ENCODE results near the gene ARHGAP27.
A peak's percentile ranks its signal among the peaks of the same experiment; 100 is the strongest.

Gene ARHGAP27

DNA sequence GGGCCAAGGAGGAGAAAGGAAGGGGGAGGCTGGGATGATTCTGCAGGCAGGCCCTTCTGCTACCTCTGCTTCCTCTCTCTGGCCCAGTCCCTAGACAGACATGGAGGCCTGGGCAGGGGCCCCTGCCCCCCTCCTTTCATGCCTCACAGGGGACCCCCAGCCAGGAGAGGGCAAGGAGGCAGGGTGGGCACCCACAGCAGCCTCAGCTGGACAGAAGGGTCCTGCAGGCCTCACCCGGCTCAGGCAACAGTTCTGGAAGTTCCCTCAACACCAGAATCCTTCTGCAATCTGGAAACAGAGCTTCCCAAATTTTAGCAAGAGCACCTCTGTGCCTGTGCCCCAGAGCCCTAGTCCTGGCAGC lies 8.7 kb downstream of the ARHGAP27 start:
- Mint-ChIP-seq H3K4me1 (peaks cover 40% of the 10 kb centered on the region), H3K9me3 (no peaks in the 10 kb centered on the region), H3K27me3 (ENCODE audit: low read depth, poor library complexity) (peaks cover 34% of the 10 kb centered on the region), H3K36me3 (ENCODE audit: low read depth) (no peaks in the 10 kb centered on the region), H3K27ac (no peak overlapping the region), H3K4me3 (peak overlapping the region; percentile 67)
- no peak for DNase-seq
- TF ChIP-seq, protein P1, sequence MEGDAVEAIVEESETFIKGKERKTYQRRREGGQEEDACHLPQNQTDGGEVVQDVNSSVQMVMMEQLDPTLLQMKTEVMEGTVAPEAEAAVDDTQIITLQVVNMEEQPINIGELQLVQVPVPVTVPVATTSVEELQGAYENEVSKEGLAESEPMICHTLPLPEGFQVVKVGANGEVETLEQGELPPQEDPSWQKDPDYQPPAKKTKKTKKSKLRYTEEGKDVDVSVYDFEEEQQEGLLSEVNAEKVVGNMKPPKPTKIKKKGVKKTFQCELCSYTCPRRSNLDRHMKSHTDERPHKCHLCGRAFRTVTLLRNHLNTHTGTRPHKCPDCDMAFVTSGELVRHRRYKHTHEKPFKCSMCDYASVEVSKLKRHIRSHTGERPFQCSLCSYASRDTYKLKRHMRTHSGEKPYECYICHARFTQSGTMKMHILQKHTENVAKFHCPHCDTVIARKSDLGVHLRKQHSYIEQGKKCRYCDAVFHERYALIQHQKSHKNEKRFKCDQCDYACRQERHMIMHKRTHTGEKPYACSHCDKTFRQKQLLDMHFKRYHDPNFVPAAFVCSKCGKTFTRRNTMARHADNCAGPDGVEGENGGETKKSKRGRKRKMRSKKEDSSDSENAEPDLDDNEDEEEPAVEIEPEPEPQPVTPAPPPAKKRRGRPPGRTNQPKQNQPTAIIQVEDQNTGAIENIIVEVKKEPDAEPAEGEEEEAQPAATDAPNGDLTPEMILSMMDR (IDR thresholded peaks at IDR 0.05) = no peak

DNA sequence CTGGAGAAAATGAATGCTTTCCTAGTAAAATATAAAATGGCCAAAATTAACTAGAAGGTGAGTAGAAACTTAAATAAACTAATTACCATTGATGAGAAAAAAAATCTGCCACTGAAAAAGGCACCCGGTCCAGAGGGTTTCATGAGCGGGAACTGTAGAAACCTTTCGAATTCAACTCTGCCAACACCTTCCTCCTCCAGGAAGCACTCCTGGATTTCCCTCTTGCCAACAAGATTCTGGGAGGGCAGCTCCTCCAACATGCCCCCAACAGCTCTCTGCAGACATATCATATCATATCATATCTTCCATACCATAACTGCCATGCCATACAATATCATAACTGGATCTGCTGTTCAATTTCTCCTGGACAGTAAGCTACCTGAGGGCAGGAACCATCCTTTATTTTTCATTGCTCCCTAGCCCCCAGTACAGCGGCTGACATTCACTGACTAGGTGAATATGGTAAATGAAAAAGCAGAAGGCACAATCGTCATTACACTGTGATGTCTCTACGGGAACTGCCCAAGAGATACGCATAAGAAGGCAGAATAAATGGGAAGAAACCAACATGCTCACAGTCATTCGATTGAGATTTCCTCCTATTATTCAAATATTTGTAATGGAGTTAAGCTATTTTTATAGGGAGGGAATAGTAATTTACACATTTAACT lies 9.2 kb downstream of the ARHGAP27 start:
- H3K4me1 Mint-ChIP-seq = peaks cover 35% of the 10 kb centered on the region
- H3K4me3 Mint-ChIP-seq = no peak overlapping the region
- H3K27ac Mint-ChIP-seq = no peak overlapping the region

DNA sequence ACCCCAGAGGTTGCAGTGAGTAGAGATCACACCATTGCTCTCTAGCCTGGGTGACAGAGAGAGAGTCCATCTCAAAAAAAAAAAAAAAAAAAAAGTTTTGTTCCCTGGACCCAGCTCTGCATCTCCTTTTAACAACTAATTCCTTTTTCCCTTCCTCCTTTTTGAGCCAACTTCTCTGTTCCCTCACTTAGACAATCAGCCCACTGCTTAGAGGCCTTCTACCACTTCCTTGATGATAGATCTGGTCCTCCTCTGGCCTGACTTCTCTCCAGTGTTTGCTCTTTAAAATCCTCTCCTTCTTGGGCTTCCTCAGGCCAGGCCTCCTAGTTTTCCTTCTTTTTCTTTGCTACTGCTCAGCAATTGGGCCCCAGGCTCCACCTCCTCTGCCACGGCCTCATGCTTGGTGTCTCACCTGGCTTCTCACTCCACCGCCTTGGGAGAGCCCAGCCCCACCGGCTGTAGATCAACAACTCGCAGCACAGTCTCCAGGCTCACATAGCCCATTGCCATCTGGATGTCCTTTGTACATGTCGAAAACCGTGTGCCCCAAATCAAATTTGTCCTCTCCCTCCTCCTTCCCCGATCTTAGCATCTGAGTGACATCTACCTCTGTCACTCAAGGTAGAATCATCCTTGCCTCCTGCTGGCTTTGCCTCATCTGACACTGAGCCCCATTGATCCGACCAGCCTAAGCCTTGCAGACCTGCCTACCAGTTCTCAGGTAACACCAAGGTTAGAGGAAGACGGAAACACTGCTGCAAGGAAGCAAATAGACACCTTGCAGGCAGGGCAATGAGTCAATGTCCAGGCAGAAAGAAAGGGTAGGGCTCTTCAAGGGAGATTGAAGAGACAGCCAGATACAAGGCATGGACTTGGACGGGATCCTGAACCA lies 17.4 kb downstream of the ARHGAP27 start:
- TF ChIP-seq, protein P1 (IDR thresholded peaks at IDR 0.05) = no peak
- H3K27ac Mint-ChIP-seq = no peak overlapping the region
- H3K27me3 Mint-ChIP-seq (ENCODE audit: low read depth, poor library complexity) = peaks cover 8% of the 10 kb centered on the region
- no peaks in the 10 kb centered on the region for H3K9me3 Mint-ChIP-seq
- no peak for DNase-seq
- no peak overlapping the region for H3K4me3 Mint-ChIP-seq
- H3K36me3 Mint-ChIP-seq (ENCODE audit: low read depth) = no peaks in the 10 kb centered on the region
- H3K4me1 Mint-ChIP-seq = peaks cover 32% of the 10 kb centered on the region

More for the DNA sequence above, 9.2 kb downstream of the ARHGAP27 start:
- H3K9me3 Mint-ChIP-seq = no peaks in the 10 kb centered on the region
- peaks cover 29% of the 10 kb centered on the region for H3K27me3 Mint-ChIP-seq (ENCODE audit: low read depth, poor library complexity)
- H3K36me3 Mint-ChIP-seq (ENCODE audit: low read depth) = no peaks in the 10 kb centered on the region
- DNase-seq = no peak
- TF ChIP-seq, protein P1 (IDR thresholded peaks at IDR 0.05) = no peak

DNA sequence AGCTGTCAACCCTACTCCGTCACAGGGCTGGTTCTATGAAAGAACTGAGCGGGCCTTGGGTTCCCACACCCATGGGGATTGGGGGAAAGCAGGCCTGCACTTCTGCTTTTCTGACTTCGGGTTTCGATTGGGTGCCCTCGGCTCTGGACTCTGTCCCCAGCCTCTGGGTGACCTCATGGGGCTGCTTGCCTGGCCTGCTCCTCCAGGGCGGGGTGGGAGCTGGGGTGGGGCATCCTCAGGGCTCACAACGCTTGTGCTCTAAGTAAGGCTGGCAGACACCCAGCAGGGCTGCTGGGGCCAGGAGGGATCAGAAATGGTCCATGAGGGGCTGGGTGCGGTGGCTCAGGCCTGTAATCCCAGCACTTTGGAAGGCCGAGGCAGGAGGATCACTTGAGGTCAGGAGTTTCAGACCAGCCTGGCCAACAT lies 19.2 kb downstream of the ARHGAP27 start:
- H3K9me3 Mint-ChIP-seq = no peaks in the 10 kb centered on the region
- DNase-seq = no peak
- H3K4me3 Mint-ChIP-seq = no peak overlapping the region
- H3K36me3 Mint-ChIP-seq (ENCODE audit: low read depth) = no peaks in the 10 kb centered on the region
- peaks cover 8% of the 10 kb centered on the region for H3K27me3 Mint-ChIP-seq (ENCODE audit: low read depth, poor library complexity)
- H3K4me1 Mint-ChIP-seq = peaks cover 50% of the 10 kb centered on the region
- no peak overlapping the region for H3K27ac Mint-ChIP-seq
- TF ChIP-seq, protein P1 (IDR thresholded peaks at IDR 0.05) = no peak

DNA sequence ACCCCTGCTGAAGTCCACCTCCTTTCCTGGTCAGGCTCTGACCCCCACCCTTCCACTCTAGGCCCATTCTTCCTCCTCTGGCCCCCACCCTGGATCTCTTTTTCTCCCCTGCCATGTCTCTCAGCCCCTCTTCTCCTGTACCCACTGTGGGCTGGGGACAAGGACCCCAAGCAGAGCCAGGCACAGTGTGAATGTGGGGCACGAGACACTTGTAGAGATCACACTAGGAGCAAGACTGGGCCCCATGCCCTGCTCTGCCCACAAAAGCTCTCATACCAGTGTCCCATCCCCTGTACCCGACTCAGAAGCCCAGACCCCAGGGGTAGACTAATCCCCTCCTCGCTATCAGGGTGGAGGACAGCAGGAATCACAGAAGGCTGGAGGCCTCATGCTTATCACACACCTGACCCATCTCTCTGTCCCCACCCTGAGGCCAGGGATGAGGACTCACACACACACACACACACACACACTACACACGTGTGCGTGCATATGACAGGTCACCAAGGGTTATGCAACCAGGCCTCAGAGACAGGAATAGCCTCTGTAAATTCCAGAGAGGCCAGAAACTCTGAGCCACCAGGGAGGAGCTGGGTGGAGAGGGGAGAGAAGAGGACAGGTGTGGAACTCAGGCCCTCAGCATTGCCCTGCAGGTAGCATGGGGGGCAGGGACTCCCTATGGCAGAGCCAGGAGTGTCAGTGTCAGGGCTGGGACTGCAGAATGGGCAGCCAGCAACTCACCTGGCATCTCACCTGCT lies 21.1 kb downstream of the ARHGAP27 start:
- peaks cover 67% of the 10 kb centered on the region for H3K4me1 Mint-ChIP-seq
- peaks cover 8% of the 10 kb centered on the region for H3K27me3 Mint-ChIP-seq (ENCODE audit: low read depth, poor library complexity)
- DNase-seq = no peak
- peak overlapping the region; percentile 62 for H3K27ac Mint-ChIP-seq
- no peaks in the 10 kb centered on the region for H3K9me3 Mint-ChIP-seq
- no peaks in the 10 kb centered on the region for H3K36me3 Mint-ChIP-seq (ENCODE audit: low read depth)
- TF ChIP-seq, protein P1 (IDR thresholded peaks at IDR 0.05) = no peak
- no peak overlapping the region for H3K4me3 Mint-ChIP-seq
